Transverse colon (tissue), 4 donors: ENCODE measurements around the gene GLIPR1.

Experiments used
- EP300 ChIP-seq: sonication (generic); formaldehyde crosslinking; IDR thresholded peaks from one replicate; pipeline ENCODE4 v1.6.1; 2017; ENCODE audit warnings: antibody characterized with exemption, low read depth
- POLR2AphosphoS5 ChIP-seq, 3 donors: sonication (generic); formaldehyde crosslinking; IDR thresholded peaks; one replicate each; pipeline ENCODE4 v1.6.1; 2016; ENCODE audit warnings: antibody characterized with exemption in 3 of 3
- TF ChIP-seq, protein P1 (sequence below), 5 experiments: fragments of 200-600 bp in 3 of 5; fragments of 450-650 bp in 2 of 5; sonication (generic) in 3 of 5; IDR thresholded peaks; 1 replicate in 2 of 5; 2 replicates in 3 of 5; pipeline ENCODE4 v1.5.1; 2016 to 2017; ENCODE audit warnings: antibody characterized with exemption in 5 of 5, inconsistent platforms in 3 of 5, mild to moderate bottlenecking in 2 of 5, moderate library complexity in 1 of 5

DNA sequence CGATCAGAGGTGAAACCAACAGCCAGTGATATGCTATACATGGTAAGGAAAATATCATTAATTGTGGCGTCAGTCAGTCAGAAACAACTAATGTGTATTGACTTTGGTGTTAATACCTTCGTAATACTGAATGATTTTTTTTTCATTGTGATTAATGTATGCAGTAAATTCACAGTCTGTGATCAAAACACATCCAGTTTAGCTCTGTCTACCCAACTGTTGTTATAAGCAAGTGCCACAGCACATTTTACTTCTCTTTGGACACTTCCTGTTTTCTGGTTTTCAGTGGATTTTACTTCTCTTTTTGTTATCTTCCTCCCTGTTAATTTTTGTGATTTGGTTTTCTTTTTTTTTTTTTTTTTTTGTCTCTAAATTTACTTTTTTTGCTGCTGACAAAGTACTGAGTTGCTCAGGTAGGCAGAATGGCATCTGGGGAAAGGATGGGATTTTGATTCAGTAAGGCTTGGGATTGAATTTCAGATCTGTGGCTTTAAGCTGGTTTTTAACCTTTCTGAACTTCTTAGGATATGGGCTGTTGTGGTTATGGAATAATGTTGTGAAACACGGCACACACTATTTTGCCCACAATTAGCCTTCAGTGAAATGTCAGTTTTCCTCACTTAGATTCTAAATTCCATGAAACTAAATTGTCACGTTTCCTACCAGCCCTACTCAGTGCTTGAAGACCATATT, 604 bp downstream of the GLIPR1 start:
- TF ChIP-seq, protein P1, sequence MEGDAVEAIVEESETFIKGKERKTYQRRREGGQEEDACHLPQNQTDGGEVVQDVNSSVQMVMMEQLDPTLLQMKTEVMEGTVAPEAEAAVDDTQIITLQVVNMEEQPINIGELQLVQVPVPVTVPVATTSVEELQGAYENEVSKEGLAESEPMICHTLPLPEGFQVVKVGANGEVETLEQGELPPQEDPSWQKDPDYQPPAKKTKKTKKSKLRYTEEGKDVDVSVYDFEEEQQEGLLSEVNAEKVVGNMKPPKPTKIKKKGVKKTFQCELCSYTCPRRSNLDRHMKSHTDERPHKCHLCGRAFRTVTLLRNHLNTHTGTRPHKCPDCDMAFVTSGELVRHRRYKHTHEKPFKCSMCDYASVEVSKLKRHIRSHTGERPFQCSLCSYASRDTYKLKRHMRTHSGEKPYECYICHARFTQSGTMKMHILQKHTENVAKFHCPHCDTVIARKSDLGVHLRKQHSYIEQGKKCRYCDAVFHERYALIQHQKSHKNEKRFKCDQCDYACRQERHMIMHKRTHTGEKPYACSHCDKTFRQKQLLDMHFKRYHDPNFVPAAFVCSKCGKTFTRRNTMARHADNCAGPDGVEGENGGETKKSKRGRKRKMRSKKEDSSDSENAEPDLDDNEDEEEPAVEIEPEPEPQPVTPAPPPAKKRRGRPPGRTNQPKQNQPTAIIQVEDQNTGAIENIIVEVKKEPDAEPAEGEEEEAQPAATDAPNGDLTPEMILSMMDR (IDR thresholded peaks at IDR 0.05): no peak
- no peak for TF ChIP-seq EP300
- TF ChIP-seq POLR2AphosphoS5 (IDR thresholded peaks at IDR 0.05): no peak
